B cell (primary cell): ENCODE measurements around the gene HAPSTR1. TPM values are rescaled to one million over a fixed set of nuclear protein-coding genes. Genes with fewer than 3 reads are reported as not detected.

Experiments
- ATAC-seq: fragments of 200-7000 bp; cut with Tn5 transposase; one replicate; pipeline ENCODE4 v1.10.0; 2021; ENCODE audit warnings: low read depth, mild to moderate bottlenecking, moderate number of reproducible peaks, moderate library complexity
- CTCF ChIA-PET: fragments of 350-600 bp; sonication (Branson Sonifier 250); formaldehyde crosslinking; loops from one replicate; lab custom pipeline; 2021; ENCODE audit warnings: antibody characterized with exemption, inconsistent platforms; lab: Charles Lee
- POLR2A ChIA-PET: fragments of 350-600 bp; sonication (Branson Sonifier 250); formaldehyde crosslinking; loops from one replicate; lab custom pipeline; 2021; ENCODE audit warnings: antibody characterized with exemption; lab: Charles Lee
- DNase-seq: peaks from one replicate; pipeline ENCODE4 v3.0.0; 2013
- H2AFZ ChIP-seq: 2 replicates; pipeline ENCODE4 v1.6.1; 2012; ENCODE audit warnings: mild to moderate bottlenecking, low read depth, low read length; ENCODE audit not compliant: insufficient read depth, poor library complexity, severe bottlenecking
- H3K27ac ChIP-seq, 2 donors: 1 replicate in 1 of 2; 2 replicates in 1 of 2; pipeline ENCODE4 v1.5.1; 2012 to 2013; ENCODE audit warnings: low read length in 2 of 2, mild to moderate bottlenecking in 2 of 2, moderate library complexity in 1 of 2
- H3K27me3 ChIP-seq, 4 experiments: fragments of 200-600 bp in 1 of 4; sonication (generic) in 1 of 4; replicated peaks in 1 of 4; 1 replicate in 2 of 4; 2 replicates in 2 of 4; pipeline versions ENCODE4 v1.6.1 to v1.7.0; 2013 to 2016; ENCODE audit warnings: low read length in 3 of 4, mild to moderate bottlenecking in 2 of 4, mixed read lengths in 1 of 4, moderate library complexity in 1 of 4; ENCODE audit not compliant: insufficient read depth in 4 of 4, control insufficient read depth in 3 of 4; ENCODE audit errors: control extremely low read depth in 1 of 4
- H3K36me3 ChIP-seq, 2 experiments: replicated peaks in 1 of 2; 1 replicate in 1 of 2; 2 replicates in 1 of 2; pipeline versions ENCODE4 v1.6.1 to v1.7.1; 2013; ENCODE audit warnings: low read length in 1 of 2; ENCODE audit not compliant: insufficient read depth in 2 of 2, control insufficient read depth in 1 of 2; ENCODE audit errors: control extremely low read depth in 1 of 2, extremely low read depth in 1 of 2
- H3K4me1 ChIP-seq, 2 donors: fragments of 200-600 bp in 1 of 2; sonication (generic) in 1 of 2; 1 replicate in 1 of 2; 2 replicates in 1 of 2; pipeline versions ENCODE4 v1.5.1 to v1.6.1; 2013 to 2017; ENCODE audit warnings: low read length in 2 of 2; ENCODE audit not compliant: control insufficient read depth in 2 of 2, insufficient read depth in 2 of 2
- H3K4me2 ChIP-seq: replicated peaks from 2 replicates; pipeline ENCODE3; 2012; ENCODE audit warnings: mild to moderate bottlenecking, low read depth, low read length; ENCODE audit not compliant: poor library complexity, severe bottlenecking
- H3K4me3 ChIP-seq, 5 experiments: fragments of 200-600 bp in 1 of 5; sonication (generic) in 1 of 5; 1 replicate in 3 of 5; 2 replicates in 2 of 5; pipeline versions ENCODE4 v1.5.1 to v1.7.0; 2011 to 2016; ENCODE audit warnings: low read length in 4 of 5, mild to moderate bottlenecking in 4 of 5, low read depth in 2 of 5, control low read depth in 1 of 5, moderate library complexity in 1 of 5; ENCODE audit not compliant: insufficient read depth in 1 of 5; ENCODE audit errors: control extremely low read depth in 1 of 5, extremely low read depth in 1 of 5
- H3K79me2 ChIP-seq: fragments of 200-600 bp; sonication (generic); one replicate; pipeline ENCODE4 v1.6.0; 2016; ENCODE audit warnings: low read length; ENCODE audit not compliant: control insufficient read depth, insufficient read depth
- H3K9ac ChIP-seq: fragments of 200-600 bp; sonication (generic); 2 replicates; pipeline ENCODE4 v1.6.1; 2017; ENCODE audit warnings: mild to moderate bottlenecking, low read length, moderate library complexity
- H3K9me3 ChIP-seq, 3 donors: one replicate each; pipeline versions ENCODE4 v1.6.1 to v1.7.1; 2013; ENCODE audit warnings: low read length in 2 of 3; ENCODE audit not compliant: control insufficient read depth in 2 of 3, insufficient read depth in 1 of 3; ENCODE audit errors: control extremely low read depth in 1 of 3
- H4K20me1 ChIP-seq: 2 replicates; pipeline ENCODE4 v1.6.0; 2012; ENCODE audit warnings: mild to moderate bottlenecking, low read length; ENCODE audit not compliant: insufficient read depth, control insufficient read depth, poor library complexity, severe bottlenecking
- H3K27ac Mint-ChIP-seq: one replicate; pipeline ENCODE4 v1.8.0; 2021; ENCODE audit warnings: mixed read lengths
- H3K27me3 Mint-ChIP-seq: one replicate; pipeline ENCODE4 v1.8.0; 2021; ENCODE audit warnings: mixed read lengths
- H3K4me1 Mint-ChIP-seq: one replicate; pipeline ENCODE4 v1.8.0; 2021; ENCODE audit warnings: mixed read lengths
- H3K4me3 Mint-ChIP-seq: one replicate; pipeline ENCODE4 v1.8.0; 2021; ENCODE audit warnings: mixed read lengths
- H3K9me3 Mint-ChIP-seq: one replicate; pipeline ENCODE4 v1.8.0; 2022; ENCODE audit warnings: mixed read lengths; ENCODE audit not compliant: insufficient read depth
- CTCF ChIP-seq: fragments of 200-600 bp; IDR thresholded peaks from one replicate; pipeline ENCODE4 v1.8.0; 2022; ENCODE audit warnings: antibody characterized with exemption, mild to moderate bottlenecking
- EZH2 ChIP-seq: IDR thresholded peaks from 2 replicates; pipeline ENCODE4 v1.6.1; 2012; ENCODE audit warnings: borderline replicate concordance, low read depth, mild to moderate bottlenecking, moderate library complexity, low read length; ENCODE audit not compliant: insufficient read depth, poor library complexity, severe bottlenecking
- WGBS: methylation state at CpG from one replicate; pipeline ENCODE4 v1.1.5; 2013; ENCODE audit warnings: missing lambda C conversion rate; ENCODE audit not compliant: insufficient coverage; 5-methylcytosine and 5-hydroxymethylcytosine counted together
- intact Hi-C: fragments of 100-400 bp; cut with micrococcal nuclease; formaldehyde crosslinking; loops from one replicate; pipeline ENCODE4 v1.10.0; 2022
- polyA plus RNA-seq: library from polyadenylated mRNA; depleted of rRNA; stranded (reverse); fragments of >200 nt; gene quantifications from 2 replicates; pipeline ENCODE4 v1.2.3, GENCODE V29; 2012
- total RNA-seq, 2 donors: library from RNA; stranded (reverse); fragments of 120-200 nt in 1 of 2; gene quantifications; 1 replicate in 1 of 2; 2 replicates in 1 of 2; pipeline versions ENCODE4 v1.2.3 to v1.2.4, GENCODE V29; 2013 to 2022

Gene HAPSTR1
- total and polyA plus RNA-seq, 2 donors (not counting 1 experiment from before 2014, with no cell fraction given) = 35.5 to 99.2 TPM

DNA sequence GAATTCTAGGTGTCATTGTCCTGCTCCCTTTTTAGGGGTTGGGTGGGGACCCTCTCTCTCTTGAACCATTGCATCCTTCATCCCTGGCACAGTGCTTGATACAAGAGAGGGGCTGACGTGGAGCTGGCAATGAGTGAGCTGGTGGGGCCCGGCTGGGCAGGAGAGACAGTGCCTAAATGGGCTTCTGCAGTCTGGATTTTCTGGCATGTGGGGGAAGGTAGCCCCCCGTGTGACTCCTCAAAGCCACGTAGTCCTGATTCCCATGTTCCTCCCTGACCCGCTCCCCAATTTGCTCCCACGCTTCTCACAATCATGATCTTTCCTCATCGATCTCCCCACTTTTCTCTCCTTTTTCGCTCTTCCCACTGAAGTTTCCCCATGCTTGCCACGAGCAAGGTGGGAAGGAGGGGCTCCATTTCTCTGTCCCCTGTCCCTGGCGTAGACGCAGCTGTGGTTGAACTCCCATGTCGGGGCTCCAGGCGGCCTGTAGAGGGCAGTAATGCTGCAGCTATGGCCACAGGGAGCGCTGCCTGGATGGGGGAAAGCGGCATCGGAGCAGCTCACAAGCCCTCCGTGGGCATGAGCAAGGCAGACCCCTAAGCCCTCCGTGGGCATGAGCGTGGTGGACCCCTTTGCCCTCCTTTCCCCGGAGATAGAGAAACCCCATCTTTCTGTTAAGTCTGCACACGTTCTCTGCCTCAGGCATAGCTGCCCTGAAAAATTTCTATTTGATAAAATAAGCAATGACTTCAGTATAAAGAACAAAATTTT is 47.5 kb downstream of the HAPSTR1 start:
- Mint-ChIP-seq H3K4me3 (peak overlapping the region; percentile 33), H3K27ac (no peak overlapping the region), H3K27me3 (peaks cover 3% of the 10 kb centered on the region), H3K4me1 (peaks cover 34% of the 10 kb centered on the region), H3K9me3 (no peaks in the 10 kb centered on the region)
- peak overlapping the region in 1 of 5 experiments; percentile 19 for H3K4me3 ChIP-seq
- ChIA-PET CTCF (interaction anchor here (0.7 to 2.7 kb wide), 30 partner anchors 8 to 1597 kb away, joined by 3 to 17 read pairs (median 4); partner anchors contain the start of genes CARHSP1, GRIN2A, HAPSTR1 and PMM2), POLR2A (interaction anchor here (0.6 to 1.1 kb wide), 3 partner anchors 47 to 1593 kb away, joined by 3 to 4 read pairs (median 3); partner anchors contain the start of gene HAPSTR1)
- peak overlapping the region; percentile 12 for H3K9ac ChIP-seq
- no peaks in the 10 kb centered on the region for H3K36me3 ChIP-seq
- no peak overlapping the region for H3K27ac ChIP-seq
- H2AFZ ChIP-seq = peak overlapping the region; percentile 65
- peak; percentile 74 for DNase-seq
- H3K27me3 ChIP-seq = peaks cover 0 to 3% (median 0%) of the 10 kb centered on the region in 4 experiments
- intact Hi-C loops = loop anchor here (5.0 to 10.0 kb wide), 3 partner anchors 204 to 1043 kb away; partner anchors contain the start of genes ABAT and GRIN2A
- peaks cover 23 to 41% of the 10 kb centered on the region in 2 donors for H3K4me1 ChIP-seq
- H4K20me1 ChIP-seq = peaks cover 11% of the 10 kb centered on the region
- H3K9me3 ChIP-seq = no peaks in the 10 kb centered on the region
- H3K4me2 ChIP-seq = peak overlapping the region; percentile 72
- 14% methylated on average over 16 of the region's 21 CpGs for WGBS
- peaks cover 14% of the 10 kb centered on the region for H3K79me2 ChIP-seq
- peak; percentile 57 for ATAC-seq
- TF ChIP-seq CTCF = peak; percentile 88
- no peak for TF ChIP-seq EZH2
